GM12865 (cell line): Measurements from ENCODE around the gene MED23.

Experiments used
- DNase-seq: peaks from one replicate; pipeline ENCODE4 v3.0.0; 2010; ENCODE audit warnings: low read depth
- H3K4me3 ChIP-seq: 2 replicates; pipeline ENCODE4 v1.5.1; 2011; ENCODE audit warnings: mild to moderate bottlenecking, low read depth, low read length, control low read depth
- CTCF ChIP-seq: IDR thresholded peaks from 2 replicates; pipeline ENCODE4 v1.5.1; 2011; ENCODE audit warnings: low read length, control low read depth, low read depth, inconsistent platforms; ENCODE audit not compliant: insufficient read depth; ENCODE audit errors: missing control alignments

The MED23 gene

GRCh38 chr6:131641554-131641953, 13.5 kb upstream of the MED23 start:
- TF ChIP-seq CTCF, result no peak
- no peak overlapping the region for H3K4me3 ChIP-seq
- no peak for DNase-seq

GRCh38 chr6:131640576-131640975, 12.5 kb upstream of the MED23 start:
- no peak for DNase-seq
- no peak overlapping the region for H3K4me3 ChIP-seq
- TF ChIP-seq CTCF, result no peak

GRCh38 chr6:131640100-131640499, 12.1 kb upstream of the MED23 start:
- no peak for TF ChIP-seq CTCF
- no peak overlapping the region for H3K4me3 ChIP-seq
- peak; percentile 36 for DNase-seq

- no peak overlapping the region for H3K4me3 ChIP-seq
- no peak for DNase-seq
- TF ChIP-seq CTCF, result no peak
These were observed 10.0 kb upstream of the MED23 start for GRCh38 chr6:131638013-131638412.

- no peak for DNase-seq
- H3K4me3 ChIP-seq, result no peak within 1 kb of the TSS
- TF ChIP-seq CTCF, result no peak
These were observed 9.1 kb upstream of the MED23 start, which contains the start of gene ENPP3 for GRCh38 chr6:131636880-131637792. ENPP3 (plus strand) TSS chr6:131637302; CDS start chr6:131637385, 83 bp downstream.

- no peak for TF ChIP-seq CTCF
- H3K4me3 ChIP-seq, result no peak overlapping the region
- peak; percentile 36 for DNase-seq
These were observed 7.6 kb upstream of the MED23 start for GRCh38 chr6:131635384-131636340.
